GM12892 (cell line): ENCODE results near the gene JADE3. TPM values are rescaled to one million over a fixed set of nuclear protein-coding genes. Genes with fewer than 3 reads are reported as not detected.

Source experiments
- DNase-seq: peaks from one replicate; pipeline ENCODE4 v3.0.0; 2011; ENCODE audit not compliant: insufficient read length
- FAIRE-seq: peaks from 2 replicates; lab custom pipeline; 2011; peaks lifted over from hg19 to GRCh38; lab: Jason Lieb, UNC
- POLR2A ChIP-seq: IDR thresholded peaks from 2 replicates; pipeline ENCODE4 v1.6.1; 2011; ENCODE audit warnings: low read depth, low read length, control low read depth
- POLR2AphosphoS5 ChIP-seq: IDR thresholded peaks from 2 replicates; pipeline ENCODE4 v1.6.1; 2011; ENCODE audit warnings: low read depth, low read length, control low read depth
- TAF1 ChIP-seq: IDR thresholded peaks from 2 replicates; pipeline ENCODE4 v1.6.1; 2011; ENCODE audit warnings: low read depth, mild to moderate bottlenecking, control low read depth, low read length, borderline replicate concordance
- polyA plus RNA-seq: library from polyadenylated mRNA; unstranded; fragments of >200 nt; gene quantifications from one replicate; pipeline ENCODE4 v1.2.1, GENCODE V29; 2012; ENCODE audit warnings: missing spikeins, inconsistent platforms; ENCODE audit not compliant: missing spikeins

The JADE3 gene
- 1.7 TPM for polyA plus RNA-seq

GRCh38 chrX:46912098-46912602, at the start of gene JADE3:
Gene JADE3, plus strand, starts transcription at chrX:46912421. Its CDS starts 72,474 bp downstream, at chrX:46984895.
- DNase-seq = peak; percentile 31
- TF ChIP-seq POLR2A = no peak
- TF ChIP-seq POLR2AphosphoS5 = no peak
- TF ChIP-seq TAF1 = no peak
- no peak for FAIRE-seq

- TF ChIP-seq TAF1 = no peak
- TF ChIP-seq POLR2AphosphoS5 = no peak
- TF ChIP-seq POLR2A = no peak
- no peak for FAIRE-seq
- no peak for DNase-seq
Observed at GRCh38 chrX:46863072-46863471, 49.1 kb upstream of the JADE3 start.

- TF ChIP-seq POLR2AphosphoS5 (no peak), POLR2A (no peak), TAF1 (no peak)
- FAIRE-seq (no peak), DNase-seq (no peak)
Observed at GRCh38 chrX:46864606-46865005, 47.6 kb upstream of the JADE3 start.

- DNase-seq = no peak
- TF ChIP-seq TAF1 = no peak
- no peak for TF ChIP-seq POLR2AphosphoS5
- no peak for TF ChIP-seq POLR2A
- FAIRE-seq = no peak
Observed at GRCh38 chrX:46865281-46865680, 46.9 kb upstream of the JADE3 start.

- DNase-seq = no peak
- no peak for FAIRE-seq
- TF ChIP-seq TAF1 = no peak
- no peak for TF ChIP-seq POLR2A
- no peak for TF ChIP-seq POLR2AphosphoS5
Observed at GRCh38 chrX:46866726-46867125, 45.5 kb upstream of the JADE3 start.

GRCh38 chrX:46873746-46874145, 38.5 kb upstream of the JADE3 start:
- FAIRE-seq (no peak), DNase-seq (no peak)
- TF ChIP-seq POLR2A = no peak
- no peak for TF ChIP-seq TAF1
- TF ChIP-seq POLR2AphosphoS5 = no peak

GRCh38 chrX:46876901-46877300, 35.3 kb upstream of the JADE3 start:
- no peak for DNase-seq
- TF ChIP-seq POLR2AphosphoS5 (no peak), TAF1 (no peak), POLR2A (no peak)
- FAIRE-seq = no peak

- DNase-seq = no peak
- no peak for FAIRE-seq
- TF ChIP-seq TAF1 (no peak), POLR2A (no peak), POLR2AphosphoS5 (no peak)
Observed at GRCh38 chrX:46882266-46882665, 30.0 kb upstream of the JADE3 start.

GRCh38 chrX:46884799-46885198, 27.4 kb upstream of the JADE3 start:
- DNase-seq (no peak), FAIRE-seq (no peak)
- TF ChIP-seq TAF1 (no peak), POLR2AphosphoS5 (no peak), POLR2A (no peak)

GRCh38 chrX:46898207-46898606, 14.0 kb upstream of the JADE3 start:
- FAIRE-seq = no peak
- TF ChIP-seq POLR2AphosphoS5 (no peak), TAF1 (no peak), POLR2A (no peak)
- no peak for DNase-seq

- TF ChIP-seq TAF1 = no peak
- no peak for TF ChIP-seq POLR2A
- FAIRE-seq = peak; percentile 88
- peak; percentile 31 for DNase-seq
Observed at GRCh38 chrX:46903458-46904242, 8.6 kb upstream of the JADE3 start.

GRCh38 chrX:46904626-46905025, 7.6 kb upstream of the JADE3 start:
- TF ChIP-seq TAF1 (no peak), POLR2A (no peak), POLR2AphosphoS5 (no peak)
- no peak for DNase-seq
- FAIRE-seq = no peak
